DOHH2 (cell line): Measurements from ENCODE around the gene EFCAB7.

Source experiments
- H3F3A ChIP-seq: fragments of 200-600 bp; sonication (generic), shearing (Covaris generic); 2 replicates; pipeline ENCODE4 v1.6.0; 2016; ENCODE audit warnings: antibody characterized with exemption, mild to moderate bottlenecking; ENCODE audit not compliant: control insufficient read depth, insufficient read depth
- H3K27ac ChIP-seq: fragments of 200-600 bp; sonication (generic); 2 replicates; pipeline ENCODE4 v1.5.1; 2014; ENCODE audit warnings: low read depth, mild to moderate bottlenecking, low read length, moderate library complexity
- H3K27me3 ChIP-seq: fragments of 200-600 bp; sonication (generic); 2 replicates; pipeline ENCODE4 v1.6.1; 2014; ENCODE audit warnings: mild to moderate bottlenecking, low read length, mixed read lengths; ENCODE audit not compliant: control insufficient read depth
- H3K36me3 ChIP-seq: fragments of 200-600 bp; sonication (generic); 2 replicates; pipeline ENCODE4 v1.6.1; 2014; ENCODE audit warnings: mild to moderate bottlenecking, low read length, moderate library complexity, mixed read lengths; ENCODE audit not compliant: control insufficient read depth
- H3K4me1 ChIP-seq: fragments of 200-600 bp; sonication (generic); 2 replicates; pipeline ENCODE4 v1.6.1; 2014; ENCODE audit warnings: mild to moderate bottlenecking, low read length, mixed read lengths; ENCODE audit not compliant: control insufficient read depth
- H3K4me2 ChIP-seq: fragments of 200-600 bp; sonication (generic); 2 replicates; pipeline ENCODE4 v1.6.0; 2014; ENCODE audit warnings: mild to moderate bottlenecking, low read length, moderate library complexity
- H3K4me3 ChIP-seq: fragments of 200-600 bp; sonication (generic); 2 replicates; pipeline ENCODE4 v1.5.1; 2014; ENCODE audit warnings: mild to moderate bottlenecking, low read length, mixed read lengths
- H3K79me2 ChIP-seq: fragments of 200-600 bp; sonication (generic); 2 replicates; pipeline ENCODE4 v1.6.1; 2014; ENCODE audit warnings: mild to moderate bottlenecking, low read length, mixed read lengths; ENCODE audit not compliant: control insufficient read depth
- H3K9me2 ChIP-seq: fragments of 200-600 bp; sonication (generic); replicated peaks from 2 replicates; pipeline ENCODE4 v1.6.1; 2014; ENCODE audit warnings: mild to moderate bottlenecking, low read length, mixed read lengths; ENCODE audit not compliant: control insufficient read depth
- H3K9me3 ChIP-seq: fragments of 200-600 bp; sonication (generic); 2 replicates; pipeline ENCODE4 v1.6.1; 2014; ENCODE audit warnings: antibody characterized with exemption, low read length, mixed read lengths; ENCODE audit not compliant: control insufficient read depth, insufficient read depth
- H4K20me1 ChIP-seq: fragments of 200-600 bp; sonication (generic); 2 replicates; pipeline ENCODE4 v1.6.0; 2014; ENCODE audit warnings: low read depth, mild to moderate bottlenecking, antibody characterized with exemption, low read length, moderate library complexity; ENCODE audit not compliant: control insufficient read depth, insufficient read depth
- EZH2phosphoT487 ChIP-seq: fragments of 200-600 bp; sonication (generic); IDR thresholded peaks from 2 replicates; pipeline ENCODE4 v1.6.1; 2017; ENCODE audit warnings: borderline replicate concordance, mild to moderate bottlenecking, antibody characterized with exemption, low read length, moderate library complexity, mixed read lengths
- TF ChIP-seq, protein P1 (sequence below): fragments of 200-600 bp; sonication (generic); IDR thresholded peaks from one replicate; pipeline ENCODE4 v1.5.1; 2014; ENCODE audit warnings: antibody characterized with exemption, mild to moderate bottlenecking, low read depth, low read length; ENCODE audit not compliant: poor library complexity, severe bottlenecking

Gene EFCAB7

DNA sequence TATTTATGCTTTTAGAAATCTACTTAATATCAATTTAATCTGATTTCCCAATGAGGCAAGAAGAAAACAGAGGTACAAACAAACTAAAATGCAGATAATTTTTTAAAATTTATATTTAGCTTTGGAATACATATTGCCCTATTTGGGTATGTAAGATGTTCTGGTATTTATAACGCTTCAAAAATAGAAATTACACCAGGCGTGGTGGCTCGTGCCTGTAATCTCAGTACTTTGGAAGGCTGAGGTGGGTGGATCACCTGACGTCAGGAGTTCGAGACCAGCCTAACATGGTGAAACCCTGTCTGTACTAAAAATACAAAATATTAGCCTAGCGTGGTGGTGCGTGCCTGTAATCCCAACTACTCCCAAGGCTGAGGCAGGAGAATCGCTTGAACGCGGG lies 13.6 kb upstream of the EFCAB7 start:
- no peak overlapping the region for H3K4me3 ChIP-seq
- H3K9me2 ChIP-seq = no peaks in the 10 kb centered on the region
- peaks cover 52% of the 10 kb centered on the region for H3K79me2 ChIP-seq
- no peaks in the 10 kb centered on the region for H4K20me1 ChIP-seq
- no peak for TF ChIP-seq EZH2phosphoT487
- TF ChIP-seq, protein P1, sequence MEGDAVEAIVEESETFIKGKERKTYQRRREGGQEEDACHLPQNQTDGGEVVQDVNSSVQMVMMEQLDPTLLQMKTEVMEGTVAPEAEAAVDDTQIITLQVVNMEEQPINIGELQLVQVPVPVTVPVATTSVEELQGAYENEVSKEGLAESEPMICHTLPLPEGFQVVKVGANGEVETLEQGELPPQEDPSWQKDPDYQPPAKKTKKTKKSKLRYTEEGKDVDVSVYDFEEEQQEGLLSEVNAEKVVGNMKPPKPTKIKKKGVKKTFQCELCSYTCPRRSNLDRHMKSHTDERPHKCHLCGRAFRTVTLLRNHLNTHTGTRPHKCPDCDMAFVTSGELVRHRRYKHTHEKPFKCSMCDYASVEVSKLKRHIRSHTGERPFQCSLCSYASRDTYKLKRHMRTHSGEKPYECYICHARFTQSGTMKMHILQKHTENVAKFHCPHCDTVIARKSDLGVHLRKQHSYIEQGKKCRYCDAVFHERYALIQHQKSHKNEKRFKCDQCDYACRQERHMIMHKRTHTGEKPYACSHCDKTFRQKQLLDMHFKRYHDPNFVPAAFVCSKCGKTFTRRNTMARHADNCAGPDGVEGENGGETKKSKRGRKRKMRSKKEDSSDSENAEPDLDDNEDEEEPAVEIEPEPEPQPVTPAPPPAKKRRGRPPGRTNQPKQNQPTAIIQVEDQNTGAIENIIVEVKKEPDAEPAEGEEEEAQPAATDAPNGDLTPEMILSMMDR = no peak
- H3K9me3 ChIP-seq = no peaks in the 10 kb centered on the region; the same call in 1 of the 2 replicates
- no peak overlapping the region for H3K27ac ChIP-seq
- H3F3A ChIP-seq = no peaks in the 10 kb centered on the region
- H3K4me2 ChIP-seq = no peak overlapping the region
- no peaks in the 10 kb centered on the region for H3K27me3 ChIP-seq
- H3K4me1 ChIP-seq = no peaks in the 10 kb centered on the region
- H3K36me3 ChIP-seq = peaks cover 56% of the 10 kb centered on the region

DNA sequence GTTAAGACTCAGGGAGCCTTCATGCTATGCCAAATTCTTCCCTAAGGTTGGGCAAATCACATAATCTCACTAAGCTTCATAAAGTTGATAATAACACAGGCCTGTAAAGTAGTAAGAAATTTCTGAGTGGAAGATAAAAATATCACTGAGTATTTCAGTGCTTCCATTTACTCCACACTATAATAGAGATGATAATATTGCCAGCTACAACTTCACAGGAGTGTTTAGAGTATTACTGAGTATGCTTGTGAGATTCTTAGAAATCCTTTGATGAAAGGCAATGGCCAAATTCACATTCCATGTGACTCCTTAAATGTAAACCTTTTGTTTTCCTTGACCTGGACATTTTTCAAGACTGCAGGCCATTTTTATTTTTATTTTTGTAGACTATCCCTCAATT lies 10.7 kb upstream of the EFCAB7 start:
- Histone ChIP-seq H3K27me3 (no peaks in the 10 kb centered on the region), H3K4me3 (no peak overlapping the region), H4K20me1 (no peaks in the 10 kb centered on the region), H3K79me2 (peaks cover 67% of the 10 kb centered on the region), H3K36me3 (peaks cover 51% of the 10 kb centered on the region), H3K4me2 (no peak overlapping the region), H3F3A (no peaks in the 10 kb centered on the region), H3K4me1 (peaks cover 14% of the 10 kb centered on the region), H3K9me2 (no peaks in the 10 kb centered on the region), H3K9me3 (no peaks in the 10 kb centered on the region), H3K27ac (no peak overlapping the region)
- TF ChIP-seq, protein P1 = no peak
- no peak for TF ChIP-seq EZH2phosphoT487

DNA sequence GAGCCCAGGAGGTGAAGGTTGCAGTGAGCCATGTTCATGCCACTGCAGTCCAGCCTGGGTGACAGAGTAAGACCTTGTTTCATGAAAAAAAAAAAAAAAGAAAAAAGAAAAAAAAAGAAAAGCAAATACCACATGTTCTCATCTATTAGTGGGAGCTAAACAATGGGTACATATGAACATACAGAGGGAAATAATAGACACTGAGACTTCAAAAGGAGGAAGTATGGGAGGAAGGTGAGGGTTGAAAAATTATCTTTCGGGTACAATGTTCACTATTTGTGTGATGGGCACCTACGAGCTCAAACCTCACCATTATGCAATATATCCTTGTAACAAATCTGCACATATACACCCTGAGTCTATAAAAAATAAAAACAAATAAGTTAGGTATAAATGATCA lies 6.7 kb upstream of the EFCAB7 start:
- H3K4me3 ChIP-seq = no peak overlapping the region
- H3K79me2 ChIP-seq = peaks cover 88% of the 10 kb centered on the region
- H3F3A ChIP-seq = peaks cover 5% of the 10 kb centered on the region; the same call in 1 of the 2 replicates
- H3K9me2 ChIP-seq = no peaks in the 10 kb centered on the region
- H3K27ac ChIP-seq = peak overlapping the region; percentile 59
- H3K4me1 ChIP-seq = peaks cover 40% of the 10 kb centered on the region
- H3K27me3 ChIP-seq = no peaks in the 10 kb centered on the region
- peaks cover 32% of the 10 kb centered on the region for H3K36me3 ChIP-seq
- H4K20me1 ChIP-seq = no peaks in the 10 kb centered on the region
- H3K4me2 ChIP-seq = peak overlapping the region; percentile 23
- H3K9me3 ChIP-seq = no peaks in the 10 kb centered on the region
- TF ChIP-seq EZH2phosphoT487 = no peak
- TF ChIP-seq, protein P1 = no peak
